ENCODE measurements around the gene SPEF1. TPM values are rescaled to one million over a fixed set of nuclear protein-coding genes. Genes with fewer than 3 reads are reported as not detected.

SPEF1 gene
- total RNA-seq, 4 donors from 2014 or later = 1.3 TPM; not detected in 3

- TF ChIP-seq CTCF (IDR thresholded peaks at IDR 0.05; ENCODE audit: low read depth) = no peak
Observed at GRCh38 chr20:3752386-3752759, 28.9 kb downstream of the SPEF1 start.

- no peak for TF ChIP-seq CTCF (IDR thresholded peaks at IDR 0.05; ENCODE audit: low read depth)
Observed at GRCh38 chr20:3751675-3752385, 29.4 kb downstream of the SPEF1 start.

- no peak for TF ChIP-seq CTCF (IDR thresholded peaks at IDR 0.05; ENCODE audit: low read depth)
Observed at GRCh38 chr20:3751305-3751674, 30.0 kb downstream of the SPEF1 start.

GRCh38 chr20:3749689-3750531 lies 31.3 kb downstream of the SPEF1 start:
- no peak for TF ChIP-seq CTCF (IDR thresholded peaks at IDR 0.05; ENCODE audit: low read depth)

GRCh38 chr20:3749087-3749688 lies 32.1 kb downstream of the SPEF1 start:
- no peak for TF ChIP-seq CTCF (IDR thresholded peaks at IDR 0.05; ENCODE audit: low read depth)

- TF ChIP-seq CTCF (IDR thresholded peaks at IDR 0.05; ENCODE audit: low read depth) = no peak
Observed at GRCh38 chr20:3748073-3748472, 33.2 kb downstream of the SPEF1 start.

GRCh38 chr20:3747471-3747870 lies 33.8 kb downstream of the SPEF1 start:
- TF ChIP-seq CTCF (IDR thresholded peaks at IDR 0.05; ENCODE audit: low read depth) = no peak

Data from subcutaneous adipose tissue (tissue), 4 donors.